ENCODE data around the gene ITGB3BP. TPM values are rescaled to one million over a fixed set of nuclear protein-coding genes. Genes with fewer than 3 reads are reported as not detected.

ITGB3BP gene
- total and polyA plus RNA-seq, 2 of the 4 experiments (the other 2 are of a cell fraction): 8.1 to 11.9 TPM

DNA sequence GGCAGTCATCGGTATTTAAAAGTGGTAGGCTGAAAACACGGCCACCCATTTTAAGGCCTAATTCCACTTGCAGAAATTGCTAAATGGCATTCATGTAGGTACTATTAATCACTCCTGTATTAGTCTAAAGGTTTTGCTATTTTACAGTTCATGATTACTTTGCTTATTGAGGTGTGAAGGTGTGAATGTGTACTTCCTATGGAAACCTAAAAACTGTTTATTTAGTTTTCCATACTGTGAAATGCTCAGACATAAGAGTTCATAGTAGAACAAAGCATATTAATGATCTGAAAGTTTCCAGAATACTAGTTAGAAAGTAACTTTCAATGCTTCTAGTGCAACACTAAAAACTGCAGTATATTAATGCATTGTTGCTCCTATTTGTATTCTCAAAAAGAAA, 69.8 kb downstream of the ITGB3BP start:
- no peak overlapping the region for H2BK5ac ChIP-seq (ENCODE audit: low read depth, low read length, poor library complexity, severe bottlenecking)
- H2AK5ac ChIP-seq (ENCODE audit: low read depth, low read length): no peak overlapping the region
- H4K91ac ChIP-seq (ENCODE audit: insufficient read depth, low read depth, low read length): no peak overlapping the region
- H4K5ac ChIP-seq (ENCODE audit: low read depth, low read length): no peak overlapping the region
- H4K8ac ChIP-seq (ENCODE audit: low read depth in 2 of 2, low read length in 2 of 2): no peak overlapping the region
- no peak overlapping the region for H3K14ac ChIP-seq (replicated peaks; ENCODE audit: low read depth, low read length)
- no peaks in the 10 kb centered on the region for H4K20me1 ChIP-seq (ENCODE audit: insufficient read depth, low read length)
- H3K9me1 ChIP-seq (ENCODE audit: insufficient read depth, low read length): no peaks in the 10 kb centered on the region
- H3K18ac ChIP-seq (ENCODE audit: low read depth, low read length): no peak overlapping the region
- H2BK20ac ChIP-seq (ENCODE audit: low read depth, low read length): no peak overlapping the region
- H3K4me3 ChIP-seq (ENCODE audit: insufficient read depth, low read depth, low read length): no peak overlapping the region
- no peaks in the 10 kb centered on the region for H3K9me3 ChIP-seq (ENCODE audit: control insufficient read depth, insufficient read depth, low read length)
- no peak overlapping the region for H2BK15ac ChIP-seq (ENCODE audit: low read depth, low read length)
- H3K27ac ChIP-seq (ENCODE audit: insufficient read depth, low read length): no peak overlapping the region
- intact Hi-C loops (cut with micrococcal nuclease): no loop called here
- H3K4me2 ChIP-seq (ENCODE audit: low read depth, low read length): no peak overlapping the region
- no peak overlapping the region for H2AK9ac ChIP-seq (replicated peaks; ENCODE audit: low read depth, low read length, poor library complexity)
- TF ChIP-seq MAZ (IDR thresholded peaks at IDR 0.05; ENCODE audit: borderline replicate concordance, low read depth, low read length) (no peak), MXI1 (IDR thresholded peaks at IDR 0.05; ENCODE audit: borderline replicate concordance, low read depth, low read length) (no peak)
- ChIA-PET POLR2A (ENCODE audit: unreplicated experiment) (no interaction called here), CTCF (no interaction called here)
- no peaks in the 10 kb centered on the region for H3K27me3 ChIP-seq (ENCODE audit: control insufficient read depth, insufficient read depth, low read length)
- no peak overlapping the region for H3K9ac ChIP-seq (ENCODE audit: low read depth, low read length)
- no peak overlapping the region for H3K56ac ChIP-seq (ENCODE audit: extremely low read depth, insufficient read depth, low read length)
- WGBS, 2 experiments (ENCODE audit: extremely low coverage in 2 of 2, insufficient read length in 1 of 2): no CpG with 5 or more reads among the region's 2 CpGs
- dilution Hi-C loops (cut with HindIII; ENCODE audit: low sequenced_read_pairs, unreplicated experiment): no loop called here
- in situ Hi-C loops (cut with MboI; ENCODE audit: low sequenced_read_pairs): loop anchor here (10.0 kb wide), 1 partner anchor 128 kb away; the partner anchor contains the start of gene FOXD3
- H3K36me3 ChIP-seq (ENCODE audit: control insufficient read depth, insufficient read depth, low read length): no peaks in the 10 kb centered on the region
- no TSS peak for BruUV-seq (replicated peaks)
- no peak overlapping the region for H3K4ac ChIP-seq (ENCODE audit: low read depth, low read length)
- ATAC-seq (ENCODE audit: low read depth): no peak
- no peak overlapping the region for H3K23ac ChIP-seq (ENCODE audit: low read depth, low read length)
- no peak for DNase-seq
- H2BK120ac ChIP-seq (ENCODE audit: low read depth, low read length): no peak overlapping the region
- no peaks in the 10 kb centered on the region for H3K79me1 ChIP-seq (ENCODE audit: low read depth in 1 of 2, low read length in 2 of 2)
- peaks cover 2% of the 10 kb centered on the region; the same call in 1 of the 2 replicates for H3K4me1 ChIP-seq (ENCODE audit: control insufficient read depth, insufficient read depth, low read length)
- H2AFZ ChIP-seq (replicated peaks; ENCODE audit: low read length, poor library complexity): no peak overlapping the region
